Stimulated activated naive CD8-positive, alpha-beta T cell treated with anti-CD3 and anti-CD28 coated beads, Interleukin-15, amount 100 ng/mL, for 72 hours (primary cell): ENCODE measurements around the gene CAMTA1.
"Not testable (repeated sequence)": the region's sequence is repeated elsewhere in the genome, so short reads cannot be mapped to it uniquely, and the experiment has no call there.

ENCODE experiments used
- ATAC-seq: fragments of 150-1000 bp; cut with Tn5 transposase; 2 replicates; pipeline ENCODE4 v1.10.0; 2021; ENCODE audit warnings: mild to moderate bottlenecking, moderate library complexity
- DNase-seq, 2 donors: peaks; one replicate each; pipeline ENCODE4 v3.0.0; 2021 to 2022
- H3K27ac Mint-ChIP-seq, 2 donors: one replicate each; pipeline ENCODE4 v1.8.0; 2022; ENCODE audit warnings: mild to moderate bottlenecking in 2 of 2, mixed read lengths in 2 of 2, moderate library complexity in 2 of 2
- H3K27me3 Mint-ChIP-seq: one replicate; pipeline ENCODE4 v1.8.0; 2022; ENCODE audit warnings: mixed read lengths
- H3K4me1 Mint-ChIP-seq: one replicate; pipeline ENCODE4 v1.8.0; 2022; ENCODE audit warnings: mild to moderate bottlenecking, mixed read lengths
- H3K4me3 Mint-ChIP-seq, 2 donors: one replicate each; pipeline ENCODE4 v1.8.0; 2022; ENCODE audit warnings: mild to moderate bottlenecking in 2 of 2, mixed read lengths in 2 of 2, moderate library complexity in 1 of 2
- H3K9me3 Mint-ChIP-seq, 2 donors: one replicate each; pipeline ENCODE4 v1.8.0; 2022; ENCODE audit warnings: mixed read lengths in 2 of 2

The CAMTA1 gene

GRCh38 chr1:7119156-7119555 is 333.9 kb downstream of the CAMTA1 start:
- DNase-seq, result no peak
- H3K4me1 Mint-ChIP-seq, result no peaks in the 10 kb centered on the region
- H3K27me3 Mint-ChIP-seq, result no peaks in the 10 kb centered on the region
- no peak overlapping the region for H3K4me3 Mint-ChIP-seq
- ATAC-seq, result no peak
- peaks cover 0 to 8% of the 10 kb centered on the region in 2 donors for H3K9me3 Mint-ChIP-seq
- H3K27ac Mint-ChIP-seq, result no peak overlapping the region

- Mint-ChIP-seq H3K9me3 (peaks cover 0 to 3% of the 10 kb centered on the region in 2 donors), H3K4me1 (no peaks in the 10 kb centered on the region), H3K27ac (peak overlapping the region in 1 of 2 donors; percentile 64), H3K27me3 (no peaks in the 10 kb centered on the region), H3K4me3 (no peak overlapping the region)
- ATAC-seq (no peak), DNase-seq (no peak)
Measured at GRCh38 chr1:7120863-7121621, 335.8 kb downstream of the CAMTA1 start.

GRCh38 chr1:7121622-7121988 is 336.4 kb downstream of the CAMTA1 start:
- Mint-ChIP-seq H3K4me3 (no peak overlapping the region), H3K9me3 (no peaks in the 10 kb centered on the region), H3K27me3 (no peaks in the 10 kb centered on the region), H3K27ac (no peak overlapping the region), H3K4me1 (no peaks in the 10 kb centered on the region)
- ATAC-seq (no peak), DNase-seq (no peak)

GRCh38 chr1:7127322-7128075 is 342.2 kb downstream of the CAMTA1 start:
- H3K9me3 Mint-ChIP-seq, result no peaks in the 10 kb centered on the region
- DNase-seq, result no peak
- ATAC-seq, result no peak
- no peak overlapping the region for H3K27ac Mint-ChIP-seq
- H3K27me3 Mint-ChIP-seq, result peaks cover 21% of the 10 kb centered on the region
- no peaks in the 10 kb centered on the region for H3K4me1 Mint-ChIP-seq
- no peak overlapping the region for H3K4me3 Mint-ChIP-seq

GRCh38 chr1:7128293-7128692 is 343.0 kb downstream of the CAMTA1 start:
- no peak for DNase-seq
- ATAC-seq, result no peak
- Mint-ChIP-seq H3K27ac (no peak overlapping the region), H3K27me3 (peaks cover 21% of the 10 kb centered on the region), H3K4me1 (no peaks in the 10 kb centered on the region), H3K9me3 (no peaks in the 10 kb centered on the region), H3K4me3 (no peak overlapping the region)

GRCh38 chr1:7130127-7130526 is 344.9 kb downstream of the CAMTA1 start:
- no peaks in the 10 kb centered on the region for H3K9me3 Mint-ChIP-seq
- no peaks in the 10 kb centered on the region for H3K4me1 Mint-ChIP-seq
- DNase-seq, result no peak
- ATAC-seq, result no peak
- no peak overlapping the region for H3K27ac Mint-ChIP-seq
- peaks cover 21% of the 10 kb centered on the region for H3K27me3 Mint-ChIP-seq
- H3K4me3 Mint-ChIP-seq, result no peak overlapping the region

GRCh38 chr1:7135493-7135892 is 350.2 kb downstream of the CAMTA1 start:
- Mint-ChIP-seq H3K27me3 (peaks cover 30% of the 10 kb centered on the region), H3K27ac (no peak overlapping the region), H3K4me3 (no peak overlapping the region), H3K4me1 (no peaks in the 10 kb centered on the region), H3K9me3 (no peaks in the 10 kb centered on the region)
- ATAC-seq (no peak), DNase-seq (no peak)

GRCh38 chr1:7136166-7136953 is 351.1 kb downstream of the CAMTA1 start:
- ATAC-seq (no peak), DNase-seq (no peak)
- H3K4me1 Mint-ChIP-seq, result no peaks in the 10 kb centered on the region
- no peak overlapping the region for H3K4me3 Mint-ChIP-seq
- H3K9me3 Mint-ChIP-seq, result no peaks in the 10 kb centered on the region
- no peak overlapping the region for H3K27ac Mint-ChIP-seq
- H3K27me3 Mint-ChIP-seq, result peaks cover 30% of the 10 kb centered on the region

GRCh38 chr1:7140251-7140650 is 355.0 kb downstream of the CAMTA1 start:
- no peak overlapping the region for H3K4me3 Mint-ChIP-seq
- no peaks in the 10 kb centered on the region for H3K4me1 Mint-ChIP-seq
- H3K9me3 Mint-ChIP-seq, result no peaks in the 10 kb centered on the region
- DNase-seq (no peak), ATAC-seq (no peak)
- no peak overlapping the region for H3K27ac Mint-ChIP-seq
- H3K27me3 Mint-ChIP-seq, result peaks cover 25% of the 10 kb centered on the region

- H3K27me3 Mint-ChIP-seq, result no peaks in the 10 kb centered on the region
- ATAC-seq (no peak), DNase-seq (no peak)
- no peaks in the 10 kb centered on the region for H3K9me3 Mint-ChIP-seq
- no peak overlapping the region for H3K4me3 Mint-ChIP-seq
- no peaks in the 10 kb centered on the region for H3K4me1 Mint-ChIP-seq
- H3K27ac Mint-ChIP-seq, result no peak overlapping the region
Measured at GRCh38 chr1:7145947-7146346, 360.7 kb downstream of the CAMTA1 start.

GRCh38 chr1:7146710-7147109 is 361.5 kb downstream of the CAMTA1 start:
- no peak overlapping the region for H3K27ac Mint-ChIP-seq
- H3K4me1 Mint-ChIP-seq, result no peaks in the 10 kb centered on the region
- DNase-seq, result no peak
- ATAC-seq, result no peak
- no peaks in the 10 kb centered on the region for H3K9me3 Mint-ChIP-seq
- H3K4me3 Mint-ChIP-seq, result no peak overlapping the region
- H3K27me3 Mint-ChIP-seq, result no peaks in the 10 kb centered on the region

GRCh38 chr1:7147581-7148282 is 362.5 kb downstream of the CAMTA1 start:
- not testable (repeated sequence) for H3K27me3 Mint-ChIP-seq, ATAC-seq, H3K4me1 Mint-ChIP-seq, H3K4me3 Mint-ChIP-seq, DNase-seq, H3K9me3 Mint-ChIP-seq, H3K27ac Mint-ChIP-seq

- DNase-seq (no peak), ATAC-seq (no peak)
- Mint-ChIP-seq H3K4me3 (no peak overlapping the region), H3K27me3 (no peaks in the 10 kb centered on the region), H3K27ac (no peak overlapping the region), H3K4me1 (no peaks in the 10 kb centered on the region), H3K9me3 (no peaks in the 10 kb centered on the region)
Measured at GRCh38 chr1:7149080-7149838, 364.0 kb downstream of the CAMTA1 start.

GRCh38 chr1:7150724-7151280 is 365.5 kb downstream of the CAMTA1 start:
- Mint-ChIP-seq H3K27me3 (no peaks in the 10 kb centered on the region), H3K9me3 (no peaks in the 10 kb centered on the region), H3K4me1 (no peaks in the 10 kb centered on the region), H3K4me3 (no peak overlapping the region), H3K27ac (no peak overlapping the region)
- no peak for DNase-seq
- ATAC-seq, result no peak

- ATAC-seq (no peak), DNase-seq (no peak)
- Mint-ChIP-seq H3K4me1 (no peaks in the 10 kb centered on the region), H3K27ac (peak overlapping the region in 1 of 2 donors; percentile 4), H3K4me3 (no peak overlapping the region), H3K9me3 (no peaks in the 10 kb centered on the region), H3K27me3 (no peaks in the 10 kb centered on the region)
Measured at GRCh38 chr1:7151978-7152377, 366.7 kb downstream of the CAMTA1 start.
